PFSK-1 (cell line): Measurements from ENCODE around the gene MUCL3.

Experiments
- FOXP2 ChIP-seq: optimal IDR thresholded peaks from 2 replicates; pipeline ENCODE3; 2011; ENCODE audit warnings: borderline replicate concordance, control low read depth, inconsistent platforms; ENCODE audit not compliant: insufficient read depth; ENCODE audit errors: extremely low read length, extremely low read depth
- POLR2AphosphoS5 ChIP-seq: IDR thresholded peaks from 2 replicates; pipeline ENCODE4 v1.6.1; 2012; ENCODE audit warnings: low read depth, mild to moderate bottlenecking, control low read depth, low read length, moderate library complexity
- REST ChIP-seq, 2 experiments: IDR thresholded peaks; 2 replicates each; pipeline versions ENCODE4 v1.6.1 to v1.8.0; 2011 to 2012; ENCODE audit warnings: low read depth in 2 of 2, low read length in 2 of 2, control low read depth in 1 of 2, inconsistent platforms in 1 of 2, mild to moderate bottlenecking in 1 of 2, moderate library complexity in 1 of 2; ENCODE audit not compliant: insufficient read depth in 1 of 2
- SIN3A ChIP-seq: IDR thresholded peaks from 2 replicates; pipeline ENCODE4 v1.6.1; 2012; ENCODE audit warnings: mild to moderate bottlenecking, low read length, moderate library complexity, borderline replicate concordance; ENCODE audit not compliant: insufficient read depth

- no peak for TF ChIP-seq REST (IDR thresholded peaks at IDR 0.05; ENCODE audit: insufficient read depth in 1 of 2, low read depth in 2 of 2, low read length in 2 of 2)
- TF ChIP-seq POLR2AphosphoS5, result no peak
- no peak for TF ChIP-seq SIN3A
- no peak for TF ChIP-seq FOXP2
Measured at GRCh38 chr6:30940361-30940986, at the start of gene MUCL3.
